B cell (primary cell): Measurements from ENCODE around the gene RASGEF1B. TPM values are rescaled to one million over a fixed set of nuclear protein-coding genes. Genes with fewer than 3 reads are reported as not detected.

Experiments used
- ATAC-seq: fragments of 200-7000 bp; cut with Tn5 transposase; one replicate; pipeline ENCODE4 v1.10.0; 2021; ENCODE audit warnings: low read depth, mild to moderate bottlenecking, moderate number of reproducible peaks, moderate library complexity
- CTCF ChIA-PET: fragments of 350-600 bp; sonication (Branson Sonifier 250); formaldehyde crosslinking; loops from one replicate; lab custom pipeline; 2021; ENCODE audit warnings: antibody characterized with exemption, inconsistent platforms; lab: Charles Lee
- POLR2A ChIA-PET: fragments of 350-600 bp; sonication (Branson Sonifier 250); formaldehyde crosslinking; loops from one replicate; lab custom pipeline; 2021; ENCODE audit warnings: antibody characterized with exemption; lab: Charles Lee
- DNase-seq: peaks from one replicate; pipeline ENCODE4 v3.0.0; 2013
- H2AFZ ChIP-seq: 2 replicates; pipeline ENCODE4 v1.6.1; 2012; ENCODE audit warnings: mild to moderate bottlenecking, low read depth, low read length; ENCODE audit not compliant: insufficient read depth, poor library complexity, severe bottlenecking
- H3K27ac ChIP-seq, 2 donors: 1 replicate in 1 of 2; 2 replicates in 1 of 2; pipeline ENCODE4 v1.5.1; 2012 to 2013; ENCODE audit warnings: low read length in 2 of 2, mild to moderate bottlenecking in 2 of 2, moderate library complexity in 1 of 2
- H3K27me3 ChIP-seq, 4 experiments: fragments of 200-600 bp in 1 of 4; sonication (generic) in 1 of 4; replicated peaks in 1 of 4; 1 replicate in 2 of 4; 2 replicates in 2 of 4; pipeline versions ENCODE4 v1.6.1 to v1.7.0; 2013 to 2016; ENCODE audit warnings: low read length in 3 of 4, mild to moderate bottlenecking in 2 of 4, mixed read lengths in 1 of 4, moderate library complexity in 1 of 4; ENCODE audit not compliant: insufficient read depth in 4 of 4, control insufficient read depth in 3 of 4; ENCODE audit errors: control extremely low read depth in 1 of 4
- H3K36me3 ChIP-seq, 2 experiments: replicated peaks in 1 of 2; 1 replicate in 1 of 2; 2 replicates in 1 of 2; pipeline versions ENCODE4 v1.6.1 to v1.7.1; 2013; ENCODE audit warnings: low read length in 1 of 2; ENCODE audit not compliant: insufficient read depth in 2 of 2, control insufficient read depth in 1 of 2; ENCODE audit errors: control extremely low read depth in 1 of 2, extremely low read depth in 1 of 2
- H3K4me1 ChIP-seq, 2 donors: fragments of 200-600 bp in 1 of 2; sonication (generic) in 1 of 2; 1 replicate in 1 of 2; 2 replicates in 1 of 2; pipeline versions ENCODE4 v1.5.1 to v1.6.1; 2013 to 2017; ENCODE audit warnings: low read length in 2 of 2; ENCODE audit not compliant: control insufficient read depth in 2 of 2, insufficient read depth in 2 of 2
- H3K4me2 ChIP-seq: replicated peaks from 2 replicates; pipeline ENCODE3; 2012; ENCODE audit warnings: mild to moderate bottlenecking, low read depth, low read length; ENCODE audit not compliant: poor library complexity, severe bottlenecking
- H3K4me3 ChIP-seq, 5 experiments: fragments of 200-600 bp in 1 of 5; sonication (generic) in 1 of 5; 1 replicate in 3 of 5; 2 replicates in 2 of 5; pipeline versions ENCODE4 v1.5.1 to v1.7.0; 2011 to 2016; ENCODE audit warnings: low read length in 4 of 5, mild to moderate bottlenecking in 4 of 5, low read depth in 2 of 5, control low read depth in 1 of 5, moderate library complexity in 1 of 5; ENCODE audit not compliant: insufficient read depth in 1 of 5; ENCODE audit errors: control extremely low read depth in 1 of 5, extremely low read depth in 1 of 5
- H3K79me2 ChIP-seq: fragments of 200-600 bp; sonication (generic); one replicate; pipeline ENCODE4 v1.6.0; 2016; ENCODE audit warnings: low read length; ENCODE audit not compliant: control insufficient read depth, insufficient read depth
- H3K9ac ChIP-seq: fragments of 200-600 bp; sonication (generic); 2 replicates; pipeline ENCODE4 v1.6.1; 2017; ENCODE audit warnings: mild to moderate bottlenecking, low read length, moderate library complexity
- H3K9me3 ChIP-seq, 3 donors: one replicate each; pipeline versions ENCODE4 v1.6.1 to v1.7.1; 2013; ENCODE audit warnings: low read length in 2 of 3; ENCODE audit not compliant: control insufficient read depth in 2 of 3, insufficient read depth in 1 of 3; ENCODE audit errors: control extremely low read depth in 1 of 3
- H4K20me1 ChIP-seq: 2 replicates; pipeline ENCODE4 v1.6.0; 2012; ENCODE audit warnings: mild to moderate bottlenecking, low read length; ENCODE audit not compliant: insufficient read depth, control insufficient read depth, poor library complexity, severe bottlenecking
- H3K27ac Mint-ChIP-seq: one replicate; pipeline ENCODE4 v1.8.0; 2021; ENCODE audit warnings: mixed read lengths
- H3K27me3 Mint-ChIP-seq: one replicate; pipeline ENCODE4 v1.8.0; 2021; ENCODE audit warnings: mixed read lengths
- H3K4me1 Mint-ChIP-seq: one replicate; pipeline ENCODE4 v1.8.0; 2021; ENCODE audit warnings: mixed read lengths
- H3K4me3 Mint-ChIP-seq: one replicate; pipeline ENCODE4 v1.8.0; 2021; ENCODE audit warnings: mixed read lengths
- H3K9me3 Mint-ChIP-seq: one replicate; pipeline ENCODE4 v1.8.0; 2022; ENCODE audit warnings: mixed read lengths; ENCODE audit not compliant: insufficient read depth
- EZH2 ChIP-seq: IDR thresholded peaks from 2 replicates; pipeline ENCODE4 v1.6.1; 2012; ENCODE audit warnings: borderline replicate concordance, low read depth, mild to moderate bottlenecking, moderate library complexity, low read length; ENCODE audit not compliant: insufficient read depth, poor library complexity, severe bottlenecking
- WGBS: methylation state at CpG from one replicate; pipeline ENCODE4 v1.1.5; 2013; ENCODE audit warnings: missing lambda C conversion rate; ENCODE audit not compliant: insufficient coverage; 5-methylcytosine and 5-hydroxymethylcytosine counted together
- intact Hi-C: fragments of 100-400 bp; cut with micrococcal nuclease; formaldehyde crosslinking; loops from one replicate; pipeline ENCODE4 v1.10.0; 2022
- polyA plus RNA-seq: library from polyadenylated mRNA; depleted of rRNA; stranded (reverse); fragments of >200 nt; gene quantifications from 2 replicates; pipeline ENCODE4 v1.2.3, GENCODE V29; 2012
- total RNA-seq, 2 donors: library from RNA; stranded (reverse); fragments of 120-200 nt in 1 of 2; gene quantifications; 1 replicate in 1 of 2; 2 replicates in 1 of 2; pipeline versions ENCODE4 v1.2.3 to v1.2.4, GENCODE V29; 2013 to 2022
- TF ChIP-seq, protein P1 (sequence below): fragments of 200-600 bp; IDR thresholded peaks from one replicate; pipeline ENCODE4 v1.8.0; 2022; ENCODE audit warnings: antibody characterized with exemption, mild to moderate bottlenecking

Gene RASGEF1B
- total and polyA plus RNA-seq, 2 donors (not counting 1 experiment from before 2014, with no cell fraction given): 20.4 to 130 TPM

- Mint-ChIP-seq H3K27ac (peak overlapping the region; percentile 95), H3K27me3 (no peaks in the 10 kb centered on the region), H3K9me3 (no peaks in the 10 kb centered on the region), H3K4me3 (peak overlapping the region; percentile 59), H3K4me1 (peaks cover 42% of the 10 kb centered on the region)
- Histone ChIP-seq H3K9ac (no peak overlapping the region), H4K20me1 (no peaks in the 10 kb centered on the region), H3K27ac (peak overlapping the region; percentile 51 to 73), H3K4me1 (peaks cover 12 to 24% of the 10 kb centered on the region in 2 donors), H3K4me3 (no peak overlapping the region), H3K36me3 (peaks cover 0 to 18% of the 10 kb centered on the region in 2 experiments), H3K79me2 (no peaks in the 10 kb centered on the region), H2AFZ (peak overlapping the region; percentile 20), H3K27me3 (no peaks in the 10 kb centered on the region), H3K9me3 (no peaks in the 10 kb centered on the region), H3K4me2 (peak overlapping the region; percentile 24)
- WGBS: 64% methylated on average over 3 of the region's 6 CpGs
- CTCF ChIA-PET: interaction anchor here (0.9 to 2.0 kb wide), 8 partner anchors 10 to 423 kb away, joined by 3 to 9 read pairs (median 5); partner anchors contain the start of gene RASGEF1B
- TF ChIP-seq, protein P1, sequence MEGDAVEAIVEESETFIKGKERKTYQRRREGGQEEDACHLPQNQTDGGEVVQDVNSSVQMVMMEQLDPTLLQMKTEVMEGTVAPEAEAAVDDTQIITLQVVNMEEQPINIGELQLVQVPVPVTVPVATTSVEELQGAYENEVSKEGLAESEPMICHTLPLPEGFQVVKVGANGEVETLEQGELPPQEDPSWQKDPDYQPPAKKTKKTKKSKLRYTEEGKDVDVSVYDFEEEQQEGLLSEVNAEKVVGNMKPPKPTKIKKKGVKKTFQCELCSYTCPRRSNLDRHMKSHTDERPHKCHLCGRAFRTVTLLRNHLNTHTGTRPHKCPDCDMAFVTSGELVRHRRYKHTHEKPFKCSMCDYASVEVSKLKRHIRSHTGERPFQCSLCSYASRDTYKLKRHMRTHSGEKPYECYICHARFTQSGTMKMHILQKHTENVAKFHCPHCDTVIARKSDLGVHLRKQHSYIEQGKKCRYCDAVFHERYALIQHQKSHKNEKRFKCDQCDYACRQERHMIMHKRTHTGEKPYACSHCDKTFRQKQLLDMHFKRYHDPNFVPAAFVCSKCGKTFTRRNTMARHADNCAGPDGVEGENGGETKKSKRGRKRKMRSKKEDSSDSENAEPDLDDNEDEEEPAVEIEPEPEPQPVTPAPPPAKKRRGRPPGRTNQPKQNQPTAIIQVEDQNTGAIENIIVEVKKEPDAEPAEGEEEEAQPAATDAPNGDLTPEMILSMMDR: no peak
- no peak for TF ChIP-seq EZH2
- intact Hi-C loops: loop anchor here (1.0 to 5.0 kb wide), 4 partner anchors 15 to 951 kb away; partner anchors contain the start of genes HNRNPD and RASGEF1B
- DNase-seq (peak; percentile 83), ATAC-seq (peak; percentile 98)
- POLR2A ChIA-PET: interaction anchor here (0.6 to 1.8 kb wide), 2 partner anchors 28 to 51 kb away, joined by 7 read pairs; partner anchors contain the start of gene RASGEF1B
Measured at GRCh38 chr4:81421346-81422218, 50.1 kb downstream of the RASGEF1B start.

DNA sequence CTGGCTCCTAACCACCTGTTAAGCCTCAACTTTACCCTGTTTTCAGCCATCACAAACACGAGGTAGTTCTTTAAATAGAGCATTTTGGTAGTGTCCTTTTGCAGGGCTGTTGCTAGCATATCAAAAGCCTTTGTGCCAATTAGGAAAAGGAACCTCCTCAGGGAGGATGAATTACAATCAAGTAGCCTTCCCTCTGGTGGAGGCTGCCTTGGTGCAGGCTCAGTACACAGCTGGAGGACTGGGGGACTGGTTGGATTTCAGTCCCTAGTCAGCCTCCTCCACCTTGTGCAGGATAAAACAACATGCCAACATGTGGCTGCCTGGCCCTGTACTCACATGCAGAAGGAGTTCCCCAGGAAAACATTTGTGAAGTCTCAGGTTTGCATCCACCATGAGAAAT, 53.1 kb downstream of the RASGEF1B start:
- Histone ChIP-seq H3K36me3 (no peaks in the 10 kb centered on the region), H3K79me2 (no peaks in the 10 kb centered on the region), H3K27me3 (no peaks in the 10 kb centered on the region), H3K4me2 (no peak overlapping the region), H3K9ac (no peak overlapping the region), H4K20me1 (no peaks in the 10 kb centered on the region), H3K4me1 (peaks cover 12 to 24% of the 10 kb centered on the region in 2 donors), H3K4me3 (no peak overlapping the region), H3K27ac (no peak overlapping the region), H2AFZ (no peak overlapping the region), H3K9me3 (no peaks in the 10 kb centered on the region)
- CTCF ChIA-PET: interaction anchor here (1.3 to 1.5 kb wide), 3 partner anchors 9 to 426 kb away, joined by 4 to 6 read pairs (median 4); no protein-coding TSS in a partner anchor
- Mint-ChIP-seq H3K27me3 (no peaks in the 10 kb centered on the region), H3K9me3 (no peaks in the 10 kb centered on the region), H3K4me1 (peaks cover 37% of the 10 kb centered on the region), H3K4me3 (no peak overlapping the region), H3K27ac (peak overlapping the region; percentile 6)
- WGBS: no CpG with 5 or more reads among the region's 1 CpG
- POLR2A ChIA-PET: no interaction called here
- DNase-seq (no peak), ATAC-seq (no peak)
- intact Hi-C loops: no loop called here
- TF ChIP-seq, protein P1: no peak
- TF ChIP-seq EZH2: no peak
